Stimulated activated CD4-positive, alpha-beta T cell treated with anti-CD3 and anti-CD28 coated beads, Interleukin-4, amount 100 ng/mL, for 4 hours (primary cell): ENCODE measurements around the gene ZPR1.
"Not testable (repeated sequence)": the region's sequence is repeated elsewhere in the genome, so short reads cannot be mapped to it uniquely, and the experiment has no call there.

Experiments used
- DNase-seq, 2 experiments: peaks; one replicate each; pipeline ENCODE4 v3.0.0-alpha.2; 2020

Gene ZPR1

GRCh38 chr11:116787786-116788486 lies at the start of gene ZPR1:
TSS of gene ZPR1 (minus strand) at chr11:116788023. CDS start at chr11:116787990, 33 bp downstream.
- DNase-seq, result peak; percentile 79 to 81

GRCh38 chr11:116836632-116836991 lies 48.8 kb upstream of the ZPR1 start:
- no peak for DNase-seq

GRCh38 chr11:116835791-116836631 lies 48.2 kb upstream of the ZPR1 start:
- DNase-seq, result peak; percentile 72 to 76

GRCh38 chr11:116835042-116835772 lies 47.4 kb upstream of the ZPR1 start:
- no peak for DNase-seq

GRCh38 chr11:116834535-116835041 lies 46.8 kb upstream of the ZPR1 start:
- DNase-seq, result not testable (repeated sequence)

GRCh38 chr11:116833816-116834534 lies 46.2 kb upstream of the ZPR1 start:
- DNase-seq, result no peak

GRCh38 chr11:116833491-116833815 lies 45.6 kb upstream of the ZPR1 start:
- no peak for DNase-seq

GRCh38 chr11:116832350-116833290 lies 44.8 kb upstream of the ZPR1 start:
- no peak for DNase-seq

GRCh38 chr11:116831790-116832349 lies 44.0 kb upstream of the ZPR1 start:
- DNase-seq, result no peak

- no peak for DNase-seq
Observed at GRCh38 chr11:116830184-116830912, 42.5 kb upstream of the ZPR1 start.

- no peak for DNase-seq
Observed at GRCh38 chr11:116829525-116830183, 41.8 kb upstream of the ZPR1 start, which contains the start of gene APOC3. TSS of gene APOC3 (plus strand) at chr11:116829907. CDS start at chr11:116830583, 676 bp downstream.

GRCh38 chr11:116828632-116829524 lies 41.1 kb upstream of the ZPR1 start:
- no peak for DNase-seq

GRCh38 chr11:116827461-116827860 lies 39.6 kb upstream of the ZPR1 start:
- no peak for DNase-seq

- no peak for DNase-seq
Observed at GRCh38 chr11:116826751-116827431, 39.1 kb upstream of the ZPR1 start.

GRCh38 chr11:116825854-116826750 lies 38.3 kb upstream of the ZPR1 start:
- no peak for DNase-seq

GRCh38 chr11:116825434-116825833 lies 37.6 kb upstream of the ZPR1 start:
- DNase-seq, result no peak
